GM12878 (cell line): ENCODE data around the gene POMP. TPM values are rescaled to one million over a fixed set of nuclear protein-coding genes. Genes with fewer than 3 reads are reported as not detected.
A peak's percentile ranks its signal among the peaks of the same experiment; 100 is the strongest.

Source experiments
- ASH2L ChIP-seq: fragments of 300-600, 200-600 bp; sonication (generic); IDR thresholded peaks from 2 replicates; pipeline ENCODE4 v1.6.1; 2017; ENCODE audit warnings: low read depth, mild to moderate bottlenecking, borderline replicate concordance
- GABPA ChIP-seq: IDR thresholded peaks from 2 replicates; pipeline ENCODE4 v1.6.1; 2014; ENCODE audit warnings: antibody characterized with exemption, low read depth, mild to moderate bottlenecking, inconsistent platforms
- GATAD2B ChIP-seq: fragments of 450-650 bp; conservative IDR thresholded peaks from 2 replicates; pipeline ENCODE4 v1.6.1; 2017; ENCODE audit warnings: low read depth, mild to moderate bottlenecking, moderate library complexity
- IKZF2 ChIP-seq, 2 experiments: fragments of 450-650 bp; IDR thresholded peaks; 2 replicates each; pipeline ENCODE4 v1.6.1; 2017; ENCODE audit warnings: mild to moderate bottlenecking in 2 of 2, moderate library complexity in 2 of 2
- NFIC ChIP-seq: IDR thresholded peaks from 2 replicates; pipeline ENCODE4 v1.6.1; 2012; ENCODE audit warnings: low read depth, mild to moderate bottlenecking, inconsistent platforms, low read length, moderate library complexity
- NFYA ChIP-seq: IDR thresholded peaks from 2 replicates; pipeline ENCODE4 v1.6.1; 2011; ENCODE audit warnings: low read depth, mild to moderate bottlenecking, low read length, improper control_type of control experiment, borderline replicate concordance
- SREBF1 ChIP-seq: IDR thresholded peaks from 2 replicates; pipeline ENCODE4 v1.6.1; 2012; ENCODE audit warnings: mild to moderate bottlenecking, low read length
- TAF1 ChIP-seq: IDR thresholded peaks from 2 replicates; pipeline ENCODE4 v1.6.1; 2011; ENCODE audit warnings: mild to moderate bottlenecking, low read depth, low read length, borderline replicate concordance
- TBL1XR1 ChIP-seq: IDR thresholded peaks from 2 replicates; pipeline ENCODE4 v1.6.1; 2012; ENCODE audit warnings: low read depth, low read length, improper control_type of control experiment
- YBX1 ChIP-seq: fragments of 450-650 bp; IDR thresholded peaks from 2 replicates; pipeline ENCODE4 v1.6.1; 2016; ENCODE audit warnings: antibody characterized with exemption
- YY1 ChIP-seq: IDR thresholded peaks from 2 replicates; pipeline ENCODE4 v1.6.1; 2011; ENCODE audit warnings: low read depth, mild to moderate bottlenecking, low read length
- ZNF207 ChIP-seq: fragments of 450-650 bp; IDR thresholded peaks from 2 replicates; pipeline ENCODE4 v1.6.1; 2014; ENCODE audit warnings: antibody characterized with exemption, mild to moderate bottlenecking, borderline replicate concordance
- polyA plus RNA-seq, 11 experiments: library from polyadenylated mRNA; depleted of rRNA in 4 of 11; unstranded in 6 of 11; stranded (reverse) in 5 of 11; fragments of >200 nt; fragmentation: Nextera tagmentation in 4 of 11; fragmentation: Illumina TruSeq in 1 of 11; extraction: Ambion mirVana in 4 of 11; extraction: Trizol in 1 of 11; gene quantifications; 1 replicate in 1 of 11; 2 replicates in 10 of 11; pipeline versions ENCODE4 v1.2.1 to v1.2.3, GENCODE V29; 2011 to 2016; ENCODE audit warnings: inconsistent platforms in 2 of 11, missing spikeins in 2 of 11, low read depth in 1 of 11
- total RNA-seq, 4 experiments: library from RNA; depleted of rRNA in 3 of 4; stranded (reverse); fragments of >200 nt in 3 of 4; fragmentation: Illumina TruSeq in 1 of 4; extraction: Trizol in 1 of 4; gene quantifications; 2 replicates each; pipeline versions ENCODE4 v1.2.1 to v1.2.3, GENCODE V29; 2013 to 2021
- TF ChIP-seq, protein P1 (sequence below): IDR thresholded peaks from 2 replicates; pipeline ENCODE4 v1.6.1; 2011; ENCODE audit warnings: low read depth, mild to moderate bottlenecking, low read length, moderate library complexity, borderline replicate concordance; ENCODE audit errors: extremely low read depth
- TF ChIP-seq, protein P2 (sequence below): fragments of 450-650 bp; IDR thresholded peaks from 2 replicates; pipeline ENCODE4 v1.6.1; 2017; ENCODE audit warnings: mild to moderate bottlenecking
- TF ChIP-seq, protein P3 (sequence below): fragments of 450-650 bp; IDR thresholded peaks from 2 replicates; pipeline ENCODE4 v1.6.1; 2016; ENCODE audit warnings: mild to moderate bottlenecking, moderate library complexity, borderline replicate concordance
- TF ChIP-seq, protein P4 (sequence below): fragments of 450-650 bp; IDR thresholded peaks from 2 replicates; pipeline ENCODE4 v1.6.1; 2017; ENCODE audit warnings: borderline replicate concordance
- TF ChIP-seq, protein P5 (sequence below): fragments of 450-650 bp; formaldehyde crosslinking; IDR thresholded peaks from 2 replicates; pipeline ENCODE4 v1.5.0; 2022; ENCODE audit warnings: mild to moderate bottlenecking, missing genetic modification characterization

The POMP gene
- total and polyA plus RNA-seq, 10 of the 15 experiments (the other 5 are each of a cell fraction or from before 2014, with no cell fraction given) = 90.4 to 668 (median 144) TPM

DNA sequence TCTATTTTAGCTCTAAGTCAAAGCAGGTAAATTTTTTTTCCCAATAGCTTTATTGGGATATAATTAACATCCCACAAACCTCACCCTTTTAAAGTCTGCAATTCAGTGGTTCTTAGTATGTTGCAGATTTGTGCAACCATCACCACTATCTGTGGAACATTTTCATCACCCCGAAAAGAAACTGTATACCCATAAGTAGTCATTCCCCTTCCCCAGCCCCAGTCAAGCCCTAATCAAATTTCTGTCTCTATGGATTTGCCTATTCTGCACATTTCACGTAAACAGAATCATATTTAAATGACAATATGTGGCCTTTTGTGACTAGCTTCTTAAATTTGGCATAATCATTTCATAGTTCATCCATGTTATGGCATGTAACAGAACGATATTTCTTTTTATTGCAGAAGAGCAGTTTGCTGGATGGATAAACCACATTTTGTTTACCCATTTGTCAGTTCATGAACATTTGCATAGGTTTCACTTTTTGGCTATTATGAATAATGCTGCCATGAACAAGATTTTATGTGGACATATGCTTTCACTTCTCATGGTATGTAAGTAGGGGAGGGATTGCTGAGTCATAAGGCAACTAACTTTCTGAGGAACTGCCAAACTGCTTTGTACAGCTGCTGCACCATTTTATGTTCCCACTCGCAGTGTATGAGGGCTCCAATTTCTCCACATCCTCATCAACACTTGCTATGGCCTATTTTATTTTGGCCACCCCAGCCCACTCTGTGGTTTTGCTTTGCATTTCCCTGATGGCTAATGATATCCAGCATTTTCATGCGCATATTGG is 48.9 kb downstream of the POMP start (continued):
- TF ChIP-seq, protein P1, sequence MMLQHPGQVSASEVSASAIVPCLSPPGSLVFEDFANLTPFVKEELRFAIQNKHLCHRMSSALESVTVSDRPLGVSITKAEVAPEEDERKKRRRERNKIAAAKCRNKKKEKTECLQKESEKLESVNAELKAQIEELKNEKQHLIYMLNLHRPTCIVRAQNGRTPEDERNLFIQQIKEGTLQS = no peak
- TF ChIP-seq GABPA (0 out of 2 replicates have a peak, but pooled peaks have one; percentile 38), ZNF207 (peak; percentile 61; the same call in 1 of the 2 replicates), GATAD2B (peak; percentile 70), NFIC (peak; percentile 82), NFYA (no peak), SREBF1 (peak; percentile 49; the same call in 1 of the 2 replicates), YBX1 (no peak), IKZF2 (IDR thresholded peaks at IDR 0.05) (peak; percentile 95 to 96), YY1 (peak; percentile 86), TBL1XR1 (peak; percentile 91), TAF1 (no peak), ASH2L (no peak)
- TF ChIP-seq, protein P2, sequence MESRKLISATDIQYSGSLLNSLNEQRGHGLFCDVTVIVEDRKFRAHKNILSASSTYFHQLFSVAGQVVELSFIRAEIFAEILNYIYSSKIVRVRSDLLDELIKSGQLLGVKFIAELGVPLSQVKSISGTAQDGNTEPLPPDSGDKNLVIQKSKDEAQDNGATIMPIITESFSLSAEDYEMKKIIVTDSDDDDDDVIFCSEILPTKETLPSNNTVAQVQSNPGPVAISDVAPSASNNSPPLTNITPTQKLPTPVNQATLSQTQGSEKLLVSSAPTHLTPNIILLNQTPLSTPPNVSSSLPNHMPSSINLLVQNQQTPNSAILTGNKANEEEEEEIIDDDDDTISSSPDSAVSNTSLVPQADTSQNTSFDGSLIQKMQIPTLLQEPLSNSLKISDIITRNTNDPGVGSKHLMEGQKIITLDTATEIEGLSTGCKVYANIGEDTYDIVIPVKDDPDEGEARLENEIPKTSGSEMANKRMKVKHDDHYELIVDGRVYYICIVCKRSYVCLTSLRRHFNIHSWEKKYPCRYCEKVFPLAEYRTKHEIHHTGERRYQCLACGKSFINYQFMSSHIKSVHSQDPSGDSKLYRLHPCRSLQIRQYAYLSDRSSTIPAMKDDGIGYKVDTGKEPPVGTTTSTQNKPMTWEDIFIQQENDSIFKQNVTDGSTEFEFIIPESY = no peak
- TF ChIP-seq, protein P3, sequence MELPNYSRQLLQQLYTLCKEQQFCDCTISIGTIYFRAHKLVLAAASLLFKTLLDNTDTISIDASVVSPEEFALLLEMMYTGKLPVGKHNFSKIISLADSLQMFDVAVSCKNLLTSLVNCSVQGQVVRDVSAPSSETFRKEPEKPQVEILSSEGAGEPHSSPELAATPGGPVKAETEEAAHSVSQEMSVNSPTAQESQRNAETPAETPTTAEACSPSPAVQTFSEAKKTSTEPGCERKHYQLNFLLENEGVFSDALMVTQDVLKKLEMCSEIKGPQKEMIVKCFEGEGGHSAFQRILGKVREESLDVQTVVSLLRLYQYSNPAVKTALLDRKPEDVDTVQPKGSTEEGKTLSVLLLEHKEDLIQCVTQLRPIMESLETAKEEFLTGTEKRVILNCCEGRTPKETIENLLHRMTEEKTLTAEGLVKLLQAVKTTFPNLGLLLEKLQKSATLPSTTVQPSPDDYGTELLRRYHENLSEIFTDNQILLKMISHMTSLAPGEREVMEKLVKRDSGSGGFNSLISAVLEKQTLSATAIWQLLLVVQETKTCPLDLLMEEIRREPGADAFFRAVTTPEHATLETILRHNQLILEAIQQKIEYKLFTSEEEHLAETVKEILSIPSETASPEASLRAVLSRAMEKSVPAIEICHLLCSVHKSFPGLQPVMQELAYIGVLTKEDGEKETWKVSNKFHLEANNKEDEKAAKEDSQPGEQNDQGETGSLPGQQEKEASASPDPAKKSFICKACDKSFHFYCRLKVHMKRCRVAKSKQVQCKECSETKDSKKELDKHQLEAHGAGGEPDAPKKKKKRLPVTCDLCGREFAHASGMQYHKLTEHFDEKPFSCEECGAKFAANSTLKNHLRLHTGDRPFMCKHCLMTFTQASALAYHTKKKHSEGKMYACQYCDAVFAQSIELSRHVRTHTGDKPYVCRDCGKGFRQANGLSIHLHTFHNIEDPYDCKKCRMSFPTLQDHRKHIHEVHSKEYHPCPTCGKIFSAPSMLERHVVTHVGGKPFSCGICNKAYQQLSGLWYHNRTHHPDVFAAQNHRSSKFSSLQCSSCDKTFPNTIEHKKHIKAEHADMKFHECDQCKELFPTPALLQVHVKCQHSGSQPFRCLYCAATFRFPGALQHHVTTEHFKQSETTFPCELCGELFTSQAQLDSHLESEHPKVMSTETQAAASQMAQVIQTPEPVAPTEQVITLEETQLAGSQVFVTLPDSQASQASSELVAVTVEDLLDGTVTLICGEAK = no peak; the same call in 1 of the 2 replicates
- TF ChIP-seq, protein P4, sequence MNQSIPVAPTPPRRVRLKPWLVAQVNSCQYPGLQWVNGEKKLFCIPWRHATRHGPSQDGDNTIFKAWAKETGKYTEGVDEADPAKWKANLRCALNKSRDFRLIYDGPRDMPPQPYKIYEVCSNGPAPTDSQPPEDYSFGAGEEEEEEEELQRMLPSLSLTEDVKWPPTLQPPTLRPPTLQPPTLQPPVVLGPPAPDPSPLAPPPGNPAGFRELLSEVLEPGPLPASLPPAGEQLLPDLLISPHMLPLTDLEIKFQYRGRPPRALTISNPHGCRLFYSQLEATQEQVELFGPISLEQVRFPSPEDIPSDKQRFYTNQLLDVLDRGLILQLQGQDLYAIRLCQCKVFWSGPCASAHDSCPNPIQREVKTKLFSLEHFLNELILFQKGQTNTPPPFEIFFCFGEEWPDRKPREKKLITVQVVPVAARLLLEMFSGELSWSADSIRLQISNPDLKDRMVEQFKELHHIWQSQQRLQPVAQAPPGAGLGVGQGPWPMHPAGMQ = no peak
- TF ChIP-seq, protein P5, sequence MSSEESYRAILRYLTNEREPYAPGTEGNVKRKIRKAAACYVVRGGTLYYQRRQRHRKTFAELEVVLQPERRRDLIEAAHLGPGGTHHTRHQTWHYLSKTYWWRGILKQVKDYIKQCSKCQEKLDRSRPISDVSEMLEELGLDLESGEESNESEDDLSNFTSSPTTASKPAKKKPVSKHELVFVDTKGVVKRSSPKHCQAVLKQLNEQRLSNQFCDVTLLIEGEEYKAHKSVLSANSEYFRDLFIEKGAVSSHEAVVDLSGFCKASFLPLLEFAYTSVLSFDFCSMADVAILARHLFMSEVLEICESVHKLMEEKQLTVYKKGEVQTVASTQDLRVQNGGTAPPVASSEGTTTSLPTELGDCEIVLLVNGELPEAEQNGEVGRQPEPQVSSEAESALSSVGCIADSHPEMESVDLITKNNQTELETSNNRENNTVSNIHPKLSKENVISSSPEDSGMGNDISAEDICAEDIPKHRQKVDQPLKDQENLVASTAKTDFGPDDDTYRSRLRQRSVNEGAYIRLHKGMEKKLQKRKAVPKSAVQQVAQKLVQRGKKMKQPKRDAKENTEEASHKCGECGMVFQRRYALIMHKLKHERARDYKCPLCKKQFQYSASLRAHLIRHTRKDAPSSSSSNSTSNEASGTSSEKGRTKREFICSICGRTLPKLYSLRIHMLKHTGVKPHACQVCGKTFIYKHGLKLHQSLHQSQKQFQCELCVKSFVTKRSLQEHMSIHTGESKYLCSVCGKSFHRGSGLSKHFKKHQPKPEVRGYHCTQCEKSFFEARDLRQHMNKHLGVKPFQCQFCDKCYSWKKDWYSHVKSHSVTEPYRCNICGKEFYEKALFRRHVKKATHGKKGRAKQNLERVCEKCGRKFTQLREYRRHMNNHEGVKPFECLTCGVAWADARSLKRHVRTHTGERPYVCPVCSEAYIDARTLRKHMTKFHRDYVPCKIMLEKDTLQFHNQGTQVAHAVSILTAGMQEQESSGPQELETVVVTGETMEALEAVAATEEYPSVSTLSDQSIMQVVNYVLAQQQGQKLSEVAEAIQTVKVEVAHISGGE = no peak
